HCT116 (cell line): ENCODE results near the gene GAB2. TPM values are rescaled to one million over a fixed set of nuclear protein-coding genes. Genes with fewer than 3 reads are reported as not detected.

Experiments
- ATAC-seq: fragments of 200-7000 bp; cut with Tn5 transposase; 2 replicates; pipeline ENCODE4 v1.9.1; 2020; ENCODE audit warnings: mild to moderate bottlenecking, moderate library complexity
- BruUV-seq: library from RNA; stranded (reverse); fragments of 400-500 nt; replicated peaks from 2 replicates; lab custom pipeline; 2021; lab: Mats Ljungman, UMichigan
- CTCF ChIA-PET: fragments of 300-600 bp; sonication (Branson Sonifier 250); formaldehyde crosslinking; loops from one replicate; lab custom pipeline; 2021; ENCODE audit warnings: antibody characterized with exemption; lab: Charles Lee
- POLR2A ChIA-PET: fragments of 300-600, 350-600 bp; sonication (Branson Sonifier 250); formaldehyde crosslinking; loops from one replicate; lab custom pipeline; 2021; ENCODE audit warnings: antibody characterized with exemption; lab: Charles Lee
- RAD21 ChIA-PET, 2 experiments: fragments of 300-600 bp; sonication (Branson Sonifier 250); formaldehyde crosslinking; loops; one replicate each; lab custom pipeline; 2023; ENCODE audit warnings: low total read pairs in 2 of 2; ENCODE audit not compliant: uncharacterized antibody in 2 of 2, unreplicated experiment in 2 of 2, low non-redundant PET in 1 of 2; lab: Charles Lee
- DNase-seq: peaks from one replicate; pipeline ENCODE4 v3.0.0-alpha.2; 2010; ENCODE audit warnings: low read depth, low spot score
- H2AFZ ChIP-seq: fragments of 200-600 bp; shearing (Covaris generic), sonication (generic); 2 replicates; pipeline ENCODE4 v1.6.1; 2017; ENCODE audit warnings: low read depth, mixed run types, mixed read lengths, antibody characterized with exemption, low read length; ENCODE audit not compliant: poor library complexity, severe bottlenecking
- H3K27ac ChIP-seq: 2 replicates; pipeline ENCODE4 v1.5.1; 2012; ENCODE audit warnings: low read depth, low read length
- H3K27me3 ChIP-seq: fragments of 200-600 bp; sonication (generic); 2 replicates; pipeline ENCODE4 v1.6.1; 2016; ENCODE audit warnings: mixed run types, low read length, mixed read lengths; ENCODE audit not compliant: insufficient read depth
- H3K36me3 ChIP-seq, 2 experiments: fragments of 200-500 bp in 1 of 2; fragments of 200-600 bp in 1 of 2; sonication (Bioruptor generic) in 1 of 2; sonication (generic) in 1 of 2; 2 replicates each; pipeline versions ENCODE4 v1.5.1 to v1.6.1; 2014 to 2016; ENCODE audit warnings: low read length in 2 of 2, inconsistent platforms in 1 of 2, mixed read lengths in 1 of 2, mixed run types in 1 of 2; ENCODE audit not compliant: insufficient read depth in 2 of 2, control insufficient read depth in 1 of 2
- H3K4me1 ChIP-seq, 2 experiments: fragments of 200-600 bp in 1 of 2; sonication (generic) in 1 of 2; 2 replicates each; pipeline versions ENCODE4 v1.5.1 to v1.6.1; 2012 to 2017; ENCODE audit warnings: low read length in 2 of 2, inconsistent platforms in 1 of 2, mild to moderate bottlenecking in 1 of 2, mixed read lengths in 1 of 2, mixed run types in 1 of 2, moderate library complexity in 1 of 2; ENCODE audit not compliant: insufficient read depth in 2 of 2, control insufficient read depth in 1 of 2
- H3K4me2 ChIP-seq: fragments of 200-600 bp; sonication (generic); 2 replicates; pipeline ENCODE4 v1.6.1; 2017; ENCODE audit warnings: mixed run types, low read length, mixed read lengths
- H3K4me3 ChIP-seq, 2 experiments: fragments of 200-600 bp in 1 of 2; sonication (generic) in 1 of 2; replicated peaks in 1 of 2; 2 replicates each; pipeline ENCODE4 v1.5.1; 2011 to 2016; ENCODE audit warnings: low read length in 2 of 2, control low read depth in 1 of 2, low read depth in 1 of 2, mild to moderate bottlenecking in 1 of 2, mixed read lengths in 1 of 2, mixed run types in 1 of 2
- H3K79me2 ChIP-seq: fragments of 200-600 bp; sonication (generic); 2 replicates; pipeline ENCODE4 v1.6.1; 2017; ENCODE audit warnings: mild to moderate bottlenecking, mixed run types, low read length, moderate library complexity, mixed read lengths; ENCODE audit not compliant: insufficient read depth
- H3K9ac ChIP-seq: fragments of 200-600 bp; sonication (generic); 2 replicates; pipeline ENCODE4 v1.6.1; 2016; ENCODE audit warnings: low read length, mixed read lengths
- H3K9me2 ChIP-seq: fragments of 200-600 bp; sonication (generic), shearing (Covaris generic); 2 replicates; pipeline ENCODE4 v1.6.1; 2017; ENCODE audit warnings: mixed run types, mild to moderate bottlenecking, moderate library complexity; ENCODE audit not compliant: insufficient read depth
- H3K9me3 ChIP-seq, 2 experiments: fragments of 200-500 bp in 1 of 2; fragments of 200-600 bp in 1 of 2; sonication (Bioruptor generic) in 1 of 2; sonication (generic) in 1 of 2; 2 replicates each; pipeline ENCODE4 v1.6.1; 2014 to 2017; ENCODE audit warnings: low read length in 2 of 2, mixed read lengths in 2 of 2, inconsistent platforms in 1 of 2, low read depth in 1 of 2, mild to moderate bottlenecking in 1 of 2, mixed run types in 1 of 2, moderate library complexity in 1 of 2; ENCODE audit not compliant: control insufficient read depth in 1 of 2, insufficient read depth in 1 of 2
- H4K20me1 ChIP-seq: fragments of 200-600 bp; sonication (generic), shearing (Covaris generic); 2 replicates; pipeline ENCODE4 v1.6.1; 2017; ENCODE audit warnings: mixed run types, mild to moderate bottlenecking, moderate library complexity; ENCODE audit not compliant: insufficient read depth
- EZH2 ChIP-seq: fragments of 200-600 bp; sonication (generic); IDR thresholded peaks from 2 replicates; pipeline ENCODE4 v1.6.1; 2017; ENCODE audit warnings: antibody characterized with exemption, mixed run types
- EZH2phosphoT487 ChIP-seq: fragments of 200-600 bp; IDR thresholded peaks from 2 replicates; pipeline ENCODE4 v1.6.1; 2018; ENCODE audit warnings: antibody characterized with exemption, borderline replicate concordance
- FOSL1 ChIP-seq: IDR thresholded peaks from 2 replicates; pipeline ENCODE4 v1.6.1; 2012; ENCODE audit warnings: low read depth
- JUND ChIP-seq: IDR thresholded peaks from 2 replicates; pipeline ENCODE4 v1.6.1; 2012
- MAX ChIP-seq: IDR thresholded peaks from 2 replicates; pipeline ENCODE4 v1.6.1; 2012
- REST ChIP-seq: IDR thresholded peaks from 2 replicates; pipeline ENCODE4 v1.6.1; 2012; ENCODE audit warnings: low read depth
- SIN3A ChIP-seq: IDR thresholded peaks from 2 replicates; pipeline ENCODE4 v1.6.1; 2012; ENCODE audit warnings: low read depth
- SP1 ChIP-seq: IDR thresholded peaks from 2 replicates; pipeline ENCODE4 v1.6.1; 2012; ENCODE audit warnings: low read depth
- ZBTB33 ChIP-seq: IDR thresholded peaks from 2 replicates; pipeline ENCODE4 v1.6.1; 2011; ENCODE audit warnings: mild to moderate bottlenecking, low read length, moderate library complexity; ENCODE audit not compliant: insufficient replicate concordance; ENCODE audit errors: extremely low read depth
- ZFX ChIP-seq: fragments of 450-650 bp; IDR thresholded peaks from 2 replicates; pipeline ENCODE4 v1.6.1; 2017
- ZNF274 ChIP-seq: fragments of 200-500 bp; sonication (Bioruptor generic); IDR thresholded peaks from 2 replicates; pipeline ENCODE4 v1.6.1; 2014; ENCODE audit warnings: mild to moderate bottlenecking, low read depth, low read length, inconsistent platforms
- intact Hi-C: fragments of 100-400 bp; cut with micrococcal nuclease; formaldehyde crosslinking; loops from 2 replicates; pipeline ENCODE4 v1.10.0; 2022
- total RNA-seq: library from RNA; stranded (reverse); gene quantifications from one replicate; pipeline ENCODE4 v1.2.1, GENCODE V29; 2021; ENCODE audit not compliant: unreplicated experiment

Gene GAB2
- total RNA-seq, 1 experiment from 2014 or later = 1.9 TPM

GRCh38 chr11:78325274-78325781 lies 92.3 kb downstream of the GAB2 start:
- Histone ChIP-seq H3K27me3 (no peaks in the 10 kb centered on the region), H3K4me3 (no peak overlapping the region), H3K27ac (no peak overlapping the region), H4K20me1 (no peaks in the 10 kb centered on the region), H3K4me1 (no peaks in the 10 kb centered on the region), H3K9me2 (no peaks in the 10 kb centered on the region), H3K79me2 (no peaks in the 10 kb centered on the region), H3K9ac (no peak overlapping the region), H2AFZ (no peak overlapping the region)
- ATAC-seq (no peak), DNase-seq (no peak)
- intact Hi-C loops = no loop called here
- ChIA-PET RAD21 (no interaction called here), POLR2A (no interaction called here)
- TF ChIP-seq ZBTB33 (no peak), ZNF274 (no peak), JUND (no peak), ZFX (no peak), EZH2phosphoT487 (no peak), SP1 (no peak), SIN3A (no peak)
- TF ChIP-seq, all 23 proteins: peak for 0
- Histone ChIP-seq H3K36me3 (no peaks in the 10 kb centered on the region), H3K9me3 (no peaks in the 10 kb centered on the region), H3K4me2 (no peak overlapping the region)
- CTCF ChIA-PET = no interaction called here
- no TSS peak for BruUV-seq

GRCh38 chr11:78323363-78323762 lies 94.3 kb downstream of the GAB2 start:
- POLR2A ChIA-PET = no interaction called here
- Histone ChIP-seq H3K9me3 (no peaks in the 10 kb centered on the region), H3K9me2 (no peaks in the 10 kb centered on the region), H3K4me2 (no peak overlapping the region), H3K4me1 (no peaks in the 10 kb centered on the region), H3K36me3 (no peaks in the 10 kb centered on the region), H3K9ac (no peak overlapping the region), H3K4me3 (no peak overlapping the region), H3K27ac (no peak overlapping the region), H2AFZ (no peak overlapping the region), H3K79me2 (no peaks in the 10 kb centered on the region), H3K27me3 (no peaks in the 10 kb centered on the region), H4K20me1 (no peaks in the 10 kb centered on the region)
- CTCF ChIA-PET = no interaction called here
- DNase-seq = no peak
- intact Hi-C loops = no loop called here
- TF ChIP-seq JUND (no peak), ZBTB33 (no peak), EZH2 (no peak), FOSL1 (no peak), REST (no peak), MAX (no peak)
- BruUV-seq = no TSS peak
- RAD21 ChIA-PET = no interaction called here
- ATAC-seq = no peak
